ENCODE measurements around the gene SLC27A1.
"Not testable (repeated sequence)": the region's sequence is repeated elsewhere in the genome, so short reads cannot be mapped to it uniquely, and the experiment has no call there.

SLC27A1 gene

DNA sequence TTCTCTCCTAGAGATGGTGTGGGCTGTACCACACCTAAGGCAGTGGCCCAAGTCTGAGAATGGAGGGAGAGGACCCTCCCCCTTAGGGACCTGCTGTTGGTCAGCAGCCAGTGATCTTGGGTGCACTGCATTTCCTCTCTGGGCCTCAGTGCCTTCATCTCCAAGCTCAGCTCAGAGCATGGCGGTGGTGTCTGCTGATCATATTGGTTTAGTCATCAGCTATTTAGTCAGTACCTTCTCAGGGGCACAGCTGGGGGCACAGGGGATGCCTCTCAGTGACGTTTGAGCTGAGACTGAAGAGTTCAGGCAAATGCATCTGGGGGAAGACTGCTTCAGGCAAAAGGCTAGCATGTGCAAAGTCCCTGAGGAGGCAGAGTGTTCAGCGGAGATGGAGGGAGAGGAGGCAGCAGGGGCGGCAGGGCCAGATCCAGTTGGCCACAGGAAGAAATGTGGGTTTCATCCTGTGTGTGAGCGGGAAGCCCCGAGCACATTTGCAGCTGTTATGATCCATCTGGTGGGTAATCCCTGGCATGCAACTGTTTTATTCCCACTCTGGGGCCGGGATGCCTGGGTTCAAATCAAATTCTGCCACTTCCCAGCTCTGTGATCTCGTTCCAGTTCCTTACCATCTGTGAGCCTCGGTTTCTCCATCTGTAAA is 25.4 kb downstream of the SLC27A1 start:
- in situ Hi-C loops (cut with MboI; ENCODE audit: low sequenced_read_pairs, unreplicated experiment), result no loop called here
- DNase-seq (ENCODE audit: low spot score), result peak; percentile 16

DNA sequence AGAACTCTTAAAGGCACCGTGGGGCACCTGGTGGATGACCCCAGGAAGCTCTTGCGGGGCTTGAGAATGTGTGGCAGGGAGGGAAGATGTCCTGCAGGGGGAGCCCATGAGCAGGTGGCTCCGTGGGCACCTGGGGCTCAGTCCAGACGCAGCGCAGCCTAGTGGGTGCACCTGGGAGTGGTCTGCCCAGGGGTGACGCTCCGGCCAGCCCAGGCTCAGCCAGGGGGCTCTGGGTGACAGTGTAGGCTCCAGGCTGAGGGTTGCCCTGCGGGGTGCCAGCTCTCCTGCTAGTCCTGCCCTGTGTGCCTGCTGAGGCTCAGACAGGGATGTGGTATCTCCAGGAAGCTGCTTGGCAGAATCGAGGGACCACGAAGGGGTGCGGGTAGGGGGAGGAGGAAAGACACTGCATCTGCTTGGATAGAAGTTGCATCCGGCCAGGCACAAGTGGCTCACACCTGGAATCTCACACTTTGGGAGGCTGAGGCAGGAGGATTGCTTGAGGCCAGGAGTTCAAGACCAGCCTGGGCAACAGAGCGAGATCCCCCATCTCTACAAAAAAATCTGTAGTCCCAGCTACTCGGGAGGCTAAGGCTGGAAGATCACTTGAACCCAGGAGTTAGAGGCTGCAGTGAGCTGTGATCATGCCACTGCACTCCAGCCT is 26.1 kb downstream of the SLC27A1 start:
- in situ Hi-C loops (cut with MboI; ENCODE audit: low sequenced_read_pairs, unreplicated experiment), result no loop called here
- DNase-seq (ENCODE audit: low spot score), result peak; percentile 92
- TF ChIP-seq, protein P1, sequence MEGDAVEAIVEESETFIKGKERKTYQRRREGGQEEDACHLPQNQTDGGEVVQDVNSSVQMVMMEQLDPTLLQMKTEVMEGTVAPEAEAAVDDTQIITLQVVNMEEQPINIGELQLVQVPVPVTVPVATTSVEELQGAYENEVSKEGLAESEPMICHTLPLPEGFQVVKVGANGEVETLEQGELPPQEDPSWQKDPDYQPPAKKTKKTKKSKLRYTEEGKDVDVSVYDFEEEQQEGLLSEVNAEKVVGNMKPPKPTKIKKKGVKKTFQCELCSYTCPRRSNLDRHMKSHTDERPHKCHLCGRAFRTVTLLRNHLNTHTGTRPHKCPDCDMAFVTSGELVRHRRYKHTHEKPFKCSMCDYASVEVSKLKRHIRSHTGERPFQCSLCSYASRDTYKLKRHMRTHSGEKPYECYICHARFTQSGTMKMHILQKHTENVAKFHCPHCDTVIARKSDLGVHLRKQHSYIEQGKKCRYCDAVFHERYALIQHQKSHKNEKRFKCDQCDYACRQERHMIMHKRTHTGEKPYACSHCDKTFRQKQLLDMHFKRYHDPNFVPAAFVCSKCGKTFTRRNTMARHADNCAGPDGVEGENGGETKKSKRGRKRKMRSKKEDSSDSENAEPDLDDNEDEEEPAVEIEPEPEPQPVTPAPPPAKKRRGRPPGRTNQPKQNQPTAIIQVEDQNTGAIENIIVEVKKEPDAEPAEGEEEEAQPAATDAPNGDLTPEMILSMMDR (IDR thresholded peaks at IDR 0.05; ENCODE audit: borderline replicate concordance, control extremely low read depth, extremely low read depth, insufficient read depth, missing control alignments), result peak; percentile 98

More for the DNA sequence above, 25.4 kb downstream of the SLC27A1 start:
- TF ChIP-seq, protein P1 (IDR thresholded peaks at IDR 0.05; ENCODE audit: borderline replicate concordance, control extremely low read depth, extremely low read depth, insufficient read depth, missing control alignments), result no peak

DNA sequence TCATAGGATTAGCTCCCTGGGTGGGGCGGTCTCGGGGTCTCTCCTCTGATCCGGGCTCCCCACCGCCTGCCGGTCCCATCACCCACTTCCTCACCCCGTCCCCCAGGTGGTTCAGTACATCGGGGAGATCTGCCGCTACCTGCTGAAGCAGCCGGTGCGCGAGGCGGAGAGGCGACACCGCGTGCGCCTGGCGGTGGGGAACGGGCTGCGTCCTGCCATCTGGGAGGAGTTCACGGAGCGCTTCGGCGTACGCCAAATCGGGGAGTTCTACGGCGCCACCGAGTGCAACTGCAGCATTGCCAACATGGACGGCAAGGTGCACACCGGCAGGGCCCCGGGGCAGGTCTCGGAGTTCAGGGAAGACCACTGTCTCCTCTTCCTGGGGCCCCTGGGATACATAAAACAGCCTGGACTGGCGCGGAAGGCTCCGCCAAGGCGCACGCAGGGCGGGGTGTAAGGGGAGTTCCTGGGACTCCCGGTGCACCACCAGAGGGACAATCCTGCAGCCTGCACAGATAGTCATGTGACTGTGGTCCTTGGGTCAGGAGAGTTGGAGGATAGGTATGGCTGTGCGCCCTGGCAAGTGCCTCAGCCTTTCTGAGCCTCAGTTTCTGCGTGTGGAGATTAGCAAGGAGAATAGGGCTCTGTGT is 26.9 kb downstream of the SLC27A1 start:
- TF ChIP-seq, protein P1 (IDR thresholded peaks at IDR 0.05; ENCODE audit: borderline replicate concordance, control extremely low read depth, extremely low read depth, insufficient read depth, missing control alignments), result no peak
- in situ Hi-C loops (cut with MboI; ENCODE audit: low sequenced_read_pairs, unreplicated experiment), result no loop called here
- DNase-seq (ENCODE audit: low spot score), result peak; percentile 14

DNA sequence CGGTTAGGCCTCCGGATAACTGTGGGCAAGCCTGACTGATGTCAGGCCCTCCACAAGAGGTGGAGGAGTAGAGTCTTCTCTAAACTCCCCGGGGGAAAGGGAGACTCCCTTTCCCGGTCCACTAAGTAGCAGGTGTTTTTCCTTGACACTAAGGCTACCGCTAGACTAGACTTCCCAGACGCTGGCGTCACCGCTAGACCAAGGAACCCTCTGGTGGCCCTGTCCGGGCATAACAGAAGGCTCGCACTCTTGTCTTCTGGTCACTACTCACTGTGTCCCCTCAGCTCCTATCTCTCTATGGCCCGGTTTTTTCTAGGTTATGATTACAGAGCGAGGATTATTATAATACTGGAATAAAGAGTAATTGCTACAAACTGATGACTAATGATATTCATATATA is 28.7 kb downstream of the SLC27A1 start:
- DNase-seq (ENCODE audit: low spot score); in situ Hi-C loops (cut with MboI; ENCODE audit: low sequenced_read_pairs, unreplicated experiment): not testable (repeated sequence)

DNA sequence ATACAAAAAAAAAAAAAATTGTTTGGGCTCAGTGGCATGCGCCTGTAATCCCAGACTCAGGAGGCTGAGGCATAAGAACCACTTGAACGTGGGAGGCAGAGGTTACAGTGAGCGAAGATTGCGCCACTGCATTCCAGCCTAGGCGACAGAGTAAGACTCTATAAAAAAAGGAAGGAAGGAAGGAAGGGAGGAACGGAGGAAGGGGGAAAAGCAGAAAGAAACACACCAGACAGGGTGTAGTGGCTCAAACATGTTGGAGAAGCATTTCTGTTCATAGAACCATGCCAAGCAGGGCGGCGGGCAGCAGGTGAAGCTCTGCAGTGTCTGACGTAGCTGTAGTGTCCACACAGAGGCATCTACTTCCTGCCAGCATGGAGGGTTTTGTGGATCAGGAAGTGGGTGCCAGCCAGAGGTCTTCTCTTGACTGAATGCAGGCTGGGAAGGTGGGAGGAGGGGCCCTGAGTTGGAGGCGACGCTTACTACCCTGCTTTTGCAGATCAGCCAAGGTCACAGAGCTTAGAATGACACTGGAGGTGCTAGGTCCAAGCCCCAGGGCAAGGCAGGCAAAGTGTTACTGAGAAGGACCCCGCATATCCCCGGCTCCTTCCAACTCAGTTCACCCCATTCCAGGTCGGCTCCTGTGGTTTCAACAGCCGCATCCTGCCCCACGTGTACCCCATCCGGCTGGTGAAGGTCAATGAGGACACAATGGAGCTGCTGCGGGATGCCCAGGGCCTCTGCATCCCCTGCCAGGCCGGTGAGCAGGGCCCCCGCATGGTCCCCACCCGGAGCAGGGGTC is 29.5 kb downstream of the SLC27A1 start:
- DNase-seq (ENCODE audit: low spot score), result no peak
- in situ Hi-C loops (cut with MboI; ENCODE audit: low sequenced_read_pairs, unreplicated experiment), result no loop called here
- TF ChIP-seq, protein P1 (IDR thresholded peaks at IDR 0.05; ENCODE audit: borderline replicate concordance, control extremely low read depth, extremely low read depth, insufficient read depth, missing control alignments), result no peak

DNA sequence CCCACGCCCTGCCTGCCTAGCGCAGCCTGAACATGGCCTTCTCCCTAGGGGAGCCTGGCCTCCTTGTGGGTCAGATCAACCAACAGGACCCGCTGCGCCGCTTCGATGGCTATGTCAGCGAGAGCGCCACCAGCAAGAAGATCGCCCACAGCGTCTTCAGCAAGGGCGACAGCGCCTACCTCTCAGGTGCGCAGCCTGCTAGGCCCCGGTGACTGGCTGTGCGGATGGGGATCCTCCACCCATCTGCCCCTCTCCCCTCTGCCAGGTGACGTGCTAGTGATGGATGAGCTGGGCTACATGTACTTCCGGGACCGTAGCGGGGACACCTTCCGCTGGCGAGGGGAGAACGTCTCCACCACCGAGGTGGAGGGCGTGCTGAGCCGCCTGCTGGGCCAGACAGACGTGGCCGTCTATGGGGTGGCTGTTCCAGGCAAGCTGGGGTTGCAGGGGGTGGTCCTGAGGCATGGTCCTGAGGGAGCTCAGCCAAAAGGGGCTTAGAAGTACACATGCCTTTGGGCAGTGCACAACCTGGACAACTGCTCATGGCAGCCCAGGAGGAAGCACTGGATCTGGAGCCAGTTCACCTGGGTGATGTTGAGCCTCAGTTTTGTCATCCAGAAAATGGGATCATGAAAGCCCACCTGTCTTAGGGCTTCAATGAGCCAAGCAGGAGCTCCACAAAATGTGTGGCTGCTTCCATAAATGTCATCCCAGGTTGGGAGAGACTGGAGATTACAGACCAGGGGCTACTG is 30.3 kb downstream of the SLC27A1 start:
- DNase-seq (ENCODE audit: low spot score), result no peak
- TF ChIP-seq, protein P1 (IDR thresholded peaks at IDR 0.05; ENCODE audit: borderline replicate concordance, control extremely low read depth, extremely low read depth, insufficient read depth, missing control alignments), result no peak
- in situ Hi-C loops (cut with MboI; ENCODE audit: low sequenced_read_pairs, unreplicated experiment), result no loop called here
